GM12872 (cell line): ENCODE results near the gene CEP95.

Source experiments
- CTCF ChIP-seq: IDR thresholded peaks from 3 replicates; pipeline ENCODE4 v1.5.1; 2011; ENCODE audit warnings: low read depth, mild to moderate bottlenecking, low read length, moderate library complexity; ENCODE audit not compliant: insufficient read depth

The CEP95 gene

GRCh38 chr17:64488301-64488700, 18.5 kb upstream of the CEP95 start:
- TF ChIP-seq CTCF: no peak

- TF ChIP-seq CTCF: peak; percentile 68
Measured at GRCh38 chr17:64491034-64491860, 15.5 kb upstream of the CEP95 start.

- TF ChIP-seq CTCF: no peak
Measured at GRCh38 chr17:64491994-64492393, 14.8 kb upstream of the CEP95 start.

GRCh38 chr17:64492481-64493109, 14.2 kb upstream of the CEP95 start:
- TF ChIP-seq CTCF: peak; percentile 38; the same call in 2 of the 3 replicates

GRCh38 chr17:64494121-64494520, 12.7 kb upstream of the CEP95 start:
- TF ChIP-seq CTCF: no peak

- no peak for TF ChIP-seq CTCF
Measured at GRCh38 chr17:64496348-64496785, 10.4 kb upstream of the CEP95 start.

GRCh38 chr17:64496786-64497564, 9.8 kb upstream of the CEP95 start, which contains the start of gene POLG2:
TSS of gene POLG2 (minus strand) at chr17:64497054. CDS start at chr17:64496968, 86 bp downstream.
- TF ChIP-seq CTCF: peak; percentile 70
